Mononuclear cell (primary cell): Measurements from ENCODE around the gene VIL1. TPM values are rescaled to one million over a fixed set of nuclear protein-coding genes. Genes with fewer than 3 reads are reported as not detected.

Experiments
- H3K27me3 ChIP-seq: 2 replicates; pipeline ENCODE4 v1.6.0; 2011; ENCODE audit warnings: low read length, control low read depth; ENCODE audit not compliant: insufficient read depth
- H3K4me1 ChIP-seq: 2 replicates; pipeline ENCODE4 v1.5.1; 2011; ENCODE audit warnings: mild to moderate bottlenecking, low read length, control low read depth; ENCODE audit not compliant: insufficient read depth
- H3K4me3 ChIP-seq: 2 replicates; pipeline ENCODE4 v1.5.1; 2011; ENCODE audit warnings: mild to moderate bottlenecking, low read length, moderate library complexity
- H3K9me3 ChIP-seq: 2 replicates; pipeline ENCODE4 v1.5.1; 2011; ENCODE audit warnings: low read depth, mild to moderate bottlenecking, control low read depth, low read length
- total RNA-seq: library from RNA; depleted of rRNA; stranded (reverse); fragments of >200 nt; gene quantifications from one replicate; pipeline ENCODE4 v1.2.3, GENCODE V29; 2012

The VIL1 gene
- total RNA-seq, 1 donor: 2.1 TPM

DNA sequence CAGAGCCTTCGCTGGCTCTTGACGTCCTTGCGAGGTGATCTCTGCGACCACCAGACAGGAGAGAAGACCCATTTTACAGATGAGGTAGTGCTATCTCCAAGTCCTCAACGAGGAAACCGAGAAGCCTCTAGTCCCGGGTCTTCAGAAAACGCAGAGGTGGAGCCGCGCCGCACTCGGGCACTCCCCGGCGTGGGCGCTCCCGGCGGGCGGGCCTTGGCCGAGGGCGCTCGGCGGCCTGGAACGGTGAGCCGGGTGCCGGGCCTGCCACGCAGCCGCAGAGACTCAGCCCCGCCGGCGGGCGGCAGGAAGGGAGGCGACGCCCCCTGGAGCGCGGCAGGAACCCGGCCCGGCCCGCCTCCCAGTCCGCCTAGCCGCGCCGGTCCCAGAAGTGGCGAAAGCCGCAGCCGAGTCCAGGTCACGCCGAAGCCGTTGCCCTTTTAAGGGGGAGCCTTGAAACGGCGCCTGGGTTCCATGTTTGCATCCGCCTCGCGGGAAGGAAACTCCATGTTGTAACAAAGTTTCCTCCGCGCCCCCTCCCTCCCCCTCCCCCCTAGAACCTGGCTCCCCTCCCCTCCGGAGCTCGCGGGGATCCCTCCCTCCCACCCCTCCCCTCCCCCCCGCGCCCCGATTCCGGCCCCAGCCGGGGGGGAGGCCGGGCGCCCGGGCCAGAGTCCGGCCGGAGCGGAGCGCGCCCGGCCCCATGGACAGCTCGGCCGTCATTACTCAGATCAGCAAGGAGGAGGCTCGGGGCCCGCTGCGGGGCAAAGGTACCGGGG is 19.3 kb upstream of the VIL1 start, which contains the start of gene CTDSP1:
CTDSP1 (plus strand) TSS at position 478 of the 776 bp plus-strand sequence; CDS start at position 701, 223 bp downstream.
- peak within 1 kb of the TSS; percentile 85 for H3K4me3 ChIP-seq
- peaks cover 80% of the 10 kb centered on the region for H3K4me1 ChIP-seq

DNA sequence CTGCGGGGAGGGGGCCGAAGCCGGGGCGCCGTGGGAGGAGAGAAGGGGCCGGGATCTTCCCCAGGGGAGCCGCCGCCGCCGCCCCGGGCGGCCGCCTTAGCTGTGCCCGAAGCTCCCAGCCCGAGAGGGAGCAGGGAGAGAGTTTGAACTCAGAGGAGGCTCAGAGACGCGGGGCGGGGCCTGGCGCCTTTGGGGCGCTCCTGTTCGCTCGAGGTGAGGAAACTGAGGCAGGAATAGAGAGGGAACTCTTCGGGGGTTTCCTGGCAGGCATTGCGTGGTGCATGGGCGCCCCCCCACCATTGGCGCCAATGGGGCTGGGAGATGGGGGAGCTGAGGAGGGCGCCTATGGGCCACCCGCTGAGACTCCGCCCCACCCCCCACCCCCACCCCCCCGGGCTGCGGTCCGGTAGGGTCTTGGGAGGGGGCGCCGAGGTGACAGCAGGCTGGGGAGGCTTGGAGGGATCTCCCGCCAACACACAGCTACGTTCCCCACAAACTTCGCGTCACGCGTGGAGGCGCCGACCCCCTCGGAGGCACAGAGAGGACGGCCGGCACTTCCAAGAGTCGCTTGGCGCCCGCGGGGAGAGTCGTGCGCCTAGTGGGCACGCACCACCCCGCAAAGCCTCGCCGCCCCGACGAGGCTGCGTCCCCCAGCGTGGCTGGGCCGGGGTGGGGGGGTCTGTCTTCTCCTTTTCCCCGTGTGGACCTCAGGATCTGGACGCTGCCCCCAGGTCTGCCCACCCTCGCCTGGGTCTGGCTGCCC is 18.6 kb upstream of the VIL1 start:
- no peaks in the 10 kb centered on the region for H3K9me3 ChIP-seq
- peaks cover 80% of the 10 kb centered on the region for H3K4me1 ChIP-seq
- H3K4me3 ChIP-seq: peak overlapping the region; percentile 85
- H3K27me3 ChIP-seq: no peaks in the 10 kb centered on the region

More for the DNA sequence above, 19.3 kb upstream of the VIL1 start, which contains the start of gene CTDSP1:
- Histone ChIP-seq H3K27me3 (no peaks in the 10 kb centered on the region), H3K9me3 (no peaks in the 10 kb centered on the region)

DNA sequence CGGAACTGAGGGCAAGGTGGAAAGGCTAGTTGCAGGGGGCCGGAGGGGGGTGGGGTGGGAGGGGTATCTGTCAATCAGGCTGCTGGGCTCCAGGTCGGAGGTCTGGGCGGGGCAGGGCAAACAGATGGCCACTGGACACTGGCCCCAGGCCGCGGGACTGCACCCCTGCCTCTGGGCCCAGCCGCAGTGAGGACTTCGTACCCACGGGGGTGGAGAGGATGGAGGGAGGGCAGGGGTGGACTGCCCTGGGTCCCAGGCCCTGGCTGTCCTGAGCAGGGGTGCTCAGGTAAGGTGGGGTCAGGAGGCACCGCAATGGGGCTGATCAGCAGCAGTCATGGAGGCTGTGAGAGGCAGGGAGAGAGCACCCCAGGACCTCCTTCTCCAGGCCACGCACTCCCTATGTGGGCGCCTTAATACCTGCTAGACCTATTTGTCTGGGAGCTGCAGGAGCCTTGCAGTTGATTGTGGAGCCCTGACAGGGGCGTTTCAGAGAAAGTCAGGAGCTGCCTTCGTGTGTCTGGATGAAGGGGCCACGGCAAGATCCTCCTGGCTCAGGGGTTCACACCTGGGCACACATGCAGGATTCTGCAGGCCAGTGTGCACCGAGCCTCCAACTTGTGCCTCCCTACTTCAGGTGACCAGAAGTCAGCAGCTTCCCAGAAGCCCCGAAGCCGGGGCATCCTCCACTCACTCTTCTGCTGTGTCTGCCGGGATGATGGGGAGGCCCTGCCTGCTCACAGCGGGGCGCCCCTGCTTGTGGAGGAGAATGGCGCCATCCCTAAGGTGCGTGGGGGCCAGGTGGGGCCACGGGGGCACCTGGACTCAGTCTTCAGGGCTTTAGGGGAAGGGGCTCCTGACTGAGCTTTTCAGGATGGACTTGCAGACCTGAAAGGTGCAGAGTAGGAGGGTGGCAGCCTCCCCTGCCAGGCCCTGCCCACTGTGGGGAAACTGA is 17.7 kb upstream of the VIL1 start:
- H3K4me3 ChIP-seq: peak overlapping the region; percentile 85
- peaks cover 83% of the 10 kb centered on the region for H3K4me1 ChIP-seq
- no peaks in the 10 kb centered on the region for H3K9me3 ChIP-seq

DNA sequence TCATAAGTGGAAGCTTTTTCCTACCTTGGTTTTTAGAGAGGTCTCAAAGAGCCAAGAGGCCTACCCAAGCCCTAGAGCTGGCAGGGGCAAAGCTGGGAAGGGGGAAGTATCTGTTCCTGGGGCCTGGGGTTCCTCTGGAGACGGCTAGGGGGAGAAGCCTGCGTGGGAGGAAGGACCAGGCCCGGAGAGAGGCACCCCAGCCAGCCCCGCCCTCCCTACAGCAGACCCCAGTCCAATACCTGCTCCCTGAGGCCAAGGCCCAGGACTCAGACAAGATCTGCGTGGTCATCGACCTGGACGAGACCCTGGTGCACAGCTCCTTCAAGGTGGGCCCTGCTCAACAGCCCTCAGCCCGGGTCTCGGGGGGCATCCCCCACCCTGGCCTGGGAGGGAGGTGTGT is 17.0 kb upstream of the VIL1 start:
- Histone ChIP-seq H3K4me1 (peaks cover 81% of the 10 kb centered on the region), H3K4me3 (peak overlapping the region; percentile 85)

More for the DNA sequence above, 17.7 kb upstream of the VIL1 start:
- no peaks in the 10 kb centered on the region for H3K27me3 ChIP-seq

DNA sequence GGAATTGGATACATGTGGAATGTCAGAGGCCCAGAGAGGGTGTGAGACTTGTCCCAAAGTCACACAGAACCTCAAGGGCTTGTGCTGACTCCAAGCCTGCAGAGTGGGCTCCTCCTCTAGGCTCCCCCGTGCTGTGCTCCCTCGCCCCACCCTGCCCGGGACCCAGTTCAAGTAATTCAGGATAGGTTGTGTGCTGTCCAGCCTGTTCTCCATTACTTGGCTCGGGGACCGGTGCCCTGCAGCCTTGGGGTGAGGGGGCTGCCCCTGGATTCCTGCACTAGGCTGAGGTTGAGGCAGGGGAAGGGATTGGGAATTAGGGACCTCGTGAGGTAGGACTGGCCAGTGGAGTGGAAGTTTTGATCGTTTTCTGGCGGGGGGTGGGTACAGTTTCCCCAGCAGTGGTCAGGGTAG is 16.4 kb upstream of the VIL1 start:
- H3K9me3 ChIP-seq: no peaks in the 10 kb centered on the region
- H3K4me3 ChIP-seq: no peak overlapping the region
- peaks cover 81% of the 10 kb centered on the region for H3K4me1 ChIP-seq
- no peaks in the 10 kb centered on the region for H3K27me3 ChIP-seq

More for the DNA sequence above, 17.0 kb upstream of the VIL1 start:
- no peaks in the 10 kb centered on the region for H3K27me3 ChIP-seq
- no peaks in the 10 kb centered on the region for H3K9me3 ChIP-seq

DNA sequence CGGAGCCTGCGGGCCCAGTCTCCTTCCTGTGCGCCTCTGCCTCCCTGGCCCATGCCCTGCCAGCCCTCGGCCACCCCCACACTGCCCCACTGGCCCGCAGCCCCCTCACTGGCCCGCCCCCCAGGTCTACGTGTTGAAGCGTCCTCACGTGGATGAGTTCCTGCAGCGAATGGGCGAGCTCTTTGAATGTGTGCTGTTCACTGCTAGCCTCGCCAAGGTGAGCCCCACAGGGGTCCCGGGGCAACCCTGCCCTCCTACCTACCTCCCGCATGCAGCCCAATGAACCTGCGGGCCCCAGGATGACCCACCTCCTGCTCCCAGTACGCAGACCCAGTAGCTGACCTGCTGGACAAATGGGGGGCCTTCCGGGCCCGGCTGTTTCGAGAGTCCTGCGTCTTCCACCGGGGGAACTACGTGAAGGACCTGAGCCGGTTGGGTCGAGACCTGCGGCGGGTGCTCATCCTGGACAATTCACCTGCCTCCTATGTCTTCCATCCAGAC is 16.0 kb upstream of the VIL1 start:
- Histone ChIP-seq H3K4me1 (peaks cover 81% of the 10 kb centered on the region), H3K4me3 (no peak overlapping the region), H3K9me3 (no peaks in the 10 kb centered on the region), H3K27me3 (no peaks in the 10 kb centered on the region)

DNA sequence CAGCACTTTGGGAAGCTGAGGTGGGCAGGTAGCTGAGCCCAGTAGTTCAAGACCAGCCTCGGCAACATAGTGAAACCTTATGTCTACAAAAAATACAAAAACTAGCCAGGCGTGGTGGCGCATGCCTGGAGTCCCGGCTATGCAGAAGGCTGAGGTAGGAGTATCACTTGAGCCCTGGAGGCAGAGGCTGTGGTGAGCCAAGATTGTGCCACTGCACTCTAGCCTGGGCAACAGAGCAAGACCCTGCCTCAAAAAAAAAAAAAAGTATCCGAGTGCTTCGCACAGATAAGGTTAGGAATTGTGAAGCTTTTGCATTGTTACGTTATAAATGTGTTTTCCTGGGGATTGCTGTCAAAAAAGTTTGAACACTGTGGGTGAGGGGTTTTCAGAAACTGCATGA is 15.1 kb upstream of the VIL1 start:
- Histone ChIP-seq H3K4me1 (peaks cover 81% of the 10 kb centered on the region), H3K27me3 (no peaks in the 10 kb centered on the region), H3K4me3 (no peak overlapping the region), H3K9me3 (no peaks in the 10 kb centered on the region)

DNA sequence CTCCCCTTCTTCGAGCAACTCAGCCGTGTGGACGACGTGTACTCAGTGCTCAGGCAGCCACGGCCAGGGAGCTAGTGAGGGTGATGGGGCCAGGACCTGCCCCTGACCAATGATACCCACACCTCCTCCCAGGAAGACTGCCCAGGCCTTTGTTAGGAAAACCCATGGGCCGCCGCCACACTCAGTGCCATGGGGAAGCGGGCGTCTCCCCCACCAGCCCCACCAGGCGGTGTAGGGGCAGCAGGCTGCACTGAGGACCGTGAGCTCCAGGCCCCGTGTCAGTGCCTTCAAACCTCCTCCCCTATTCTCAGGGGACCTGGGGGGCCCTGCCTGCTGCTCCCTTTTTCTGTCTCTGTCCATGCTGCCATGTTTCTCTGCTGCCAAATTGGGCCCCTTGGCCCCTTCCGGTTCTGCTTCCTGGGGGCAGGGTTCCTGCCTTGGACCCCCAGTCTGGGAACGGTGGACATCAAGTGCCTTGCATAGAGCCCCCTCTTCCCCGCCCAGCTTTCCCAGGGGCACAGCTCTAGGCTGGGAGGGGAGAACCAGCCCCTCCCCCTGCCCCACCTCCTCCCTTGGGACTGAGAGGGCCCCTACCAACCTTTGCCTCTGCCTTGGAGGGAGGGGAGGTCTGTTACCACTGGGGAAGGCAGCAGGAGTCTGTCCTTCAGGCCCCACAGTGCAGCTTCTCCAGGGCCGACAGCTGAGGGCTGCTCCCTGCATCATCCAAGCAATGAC is 14.4 kb upstream of the VIL1 start:
- Histone ChIP-seq H3K4me3 (no peak overlapping the region), H3K27me3 (no peaks in the 10 kb centered on the region), H3K9me3 (no peaks in the 10 kb centered on the region), H3K4me1 (peaks cover 74% of the 10 kb centered on the region)

DNA sequence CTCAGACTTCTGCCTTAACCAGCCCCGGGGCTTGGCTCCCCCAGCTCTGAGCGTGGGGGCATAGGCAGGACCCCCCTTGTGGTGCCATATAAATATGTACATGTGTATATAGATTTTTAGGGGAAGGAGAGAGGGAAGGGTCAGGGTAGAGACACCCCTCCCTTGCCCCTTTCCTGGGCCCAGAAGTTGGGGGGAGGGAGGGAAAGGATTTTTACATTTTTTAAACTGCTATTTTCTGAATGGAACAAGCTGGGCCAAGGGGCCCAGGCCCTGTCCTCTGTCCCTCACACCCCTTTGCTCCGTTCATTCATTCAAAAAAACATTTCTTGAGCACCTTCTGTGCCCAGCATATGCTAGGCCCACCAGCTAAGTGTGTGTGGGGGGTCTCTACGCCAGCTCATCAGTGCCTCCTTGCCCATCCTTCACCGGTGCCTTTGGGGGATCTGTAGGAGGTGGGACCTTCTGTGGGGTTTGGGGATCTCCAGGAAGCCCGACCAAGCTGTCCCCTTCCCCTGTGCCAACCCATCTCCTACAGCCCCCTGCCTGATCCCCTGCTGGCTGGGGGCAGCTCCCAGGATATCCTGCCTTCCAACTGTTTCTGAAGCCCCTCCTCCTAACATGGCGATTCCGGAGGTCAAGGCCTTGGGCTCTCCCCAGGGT is 13.7 kb upstream of the VIL1 start:
- no peak overlapping the region for H3K4me3 ChIP-seq
- H3K9me3 ChIP-seq: no peaks in the 10 kb centered on the region
- H3K4me1 ChIP-seq: peaks cover 73% of the 10 kb centered on the region
- H3K27me3 ChIP-seq: no peaks in the 10 kb centered on the region

DNA sequence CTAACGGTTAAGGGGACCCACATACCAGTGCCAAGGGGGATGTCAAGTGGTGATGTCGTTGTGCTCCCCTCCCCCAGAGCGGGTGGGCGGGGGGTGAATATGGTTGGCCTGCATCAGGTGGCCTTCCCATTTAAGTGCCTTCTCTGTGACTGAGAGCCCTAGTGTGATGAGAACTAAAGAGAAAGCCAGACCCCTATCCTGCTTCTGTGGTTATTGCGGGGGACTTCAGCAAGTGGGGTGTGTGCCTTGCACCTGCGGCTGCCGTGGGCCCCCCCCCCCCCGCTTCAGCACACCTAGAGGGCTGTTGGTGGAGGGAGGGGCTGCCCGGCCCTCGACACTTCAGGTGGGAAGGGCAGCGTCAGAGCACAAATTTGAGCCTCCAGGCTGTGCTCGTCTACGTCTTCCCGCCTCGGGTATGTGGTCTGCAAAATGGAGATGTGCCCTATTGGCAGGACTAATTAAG is 13.1 kb upstream of the VIL1 start:
- Histone ChIP-seq H3K4me3 (peak overlapping the region; percentile 28), H3K4me1 (peaks cover 73% of the 10 kb centered on the region), H3K9me3 (no peaks in the 10 kb centered on the region), H3K27me3 (no peaks in the 10 kb centered on the region)

DNA sequence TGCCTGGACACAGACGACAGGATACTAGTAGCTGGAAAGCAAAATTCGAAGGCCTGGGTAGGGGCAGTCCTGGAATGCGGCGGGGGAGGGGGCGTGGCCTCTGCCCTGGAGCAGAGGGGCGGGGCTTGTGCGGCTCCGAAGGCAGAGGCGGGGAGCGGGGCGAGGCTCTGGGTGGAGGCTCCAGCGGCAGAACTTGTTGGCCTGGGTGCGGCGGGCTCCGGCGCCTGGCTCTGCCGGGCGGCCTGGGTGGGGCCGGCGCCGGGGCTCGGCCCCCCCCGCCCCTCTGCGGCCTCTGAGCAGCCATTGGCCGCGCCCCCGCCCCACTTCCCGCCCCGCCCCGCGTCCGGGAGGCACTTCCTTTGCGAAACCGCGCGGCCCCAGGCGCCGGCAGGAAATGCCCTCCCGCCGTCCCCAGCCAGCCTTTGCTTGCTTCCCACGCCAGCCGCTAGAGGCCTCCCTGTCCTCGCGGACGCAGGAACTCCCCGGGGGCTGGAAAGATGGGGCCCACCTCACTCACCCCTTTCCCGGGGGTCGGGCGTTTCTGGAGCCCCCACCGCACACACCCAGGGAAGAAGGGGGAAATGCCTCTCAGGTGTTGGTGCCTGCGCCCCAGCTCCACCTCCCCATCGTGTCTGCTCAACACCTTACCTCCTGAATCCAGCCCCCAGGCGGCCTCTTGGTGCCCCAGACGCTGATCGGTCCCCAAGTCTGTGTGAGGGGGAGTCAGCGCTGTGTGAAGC is 12.5 kb upstream of the VIL1 start:
- peaks cover 68% of the 10 kb centered on the region for H3K4me1 ChIP-seq
- H3K4me3 ChIP-seq: peak overlapping the region; percentile 37

DNA sequence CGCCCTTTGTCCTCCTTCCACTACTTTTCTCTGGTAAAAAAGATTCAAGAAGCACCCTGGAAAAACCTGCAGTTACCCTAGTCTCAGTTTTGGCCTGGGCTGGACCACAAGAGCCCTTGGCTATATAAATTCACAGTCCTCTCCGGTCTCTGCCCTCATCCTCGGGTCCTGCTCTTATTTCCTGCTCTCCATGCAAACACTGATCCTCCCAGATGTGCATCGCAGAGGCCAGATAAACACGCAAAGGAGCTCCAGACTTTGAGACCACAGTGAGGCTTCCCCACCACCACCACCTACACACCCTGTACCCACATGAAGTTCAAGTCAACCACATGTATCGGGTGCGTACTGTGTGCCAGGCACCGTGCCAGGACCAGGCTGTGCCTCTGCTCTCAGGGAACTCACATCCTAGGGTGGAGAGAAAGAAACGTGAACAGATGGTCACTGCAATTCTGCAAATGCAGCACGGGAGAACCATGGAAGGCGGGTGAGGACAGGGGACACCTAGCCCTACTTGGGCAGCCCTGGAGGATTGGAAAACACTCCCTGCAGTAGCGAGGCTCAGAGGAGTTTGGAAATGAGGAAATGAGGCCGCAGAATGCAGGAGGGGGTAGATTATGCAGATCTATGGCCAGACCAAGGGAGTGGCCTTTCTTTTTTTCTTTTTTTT is 11.8 kb upstream of the VIL1 start:
- peak overlapping the region; percentile 37 for H3K4me3 ChIP-seq
- H3K27me3 ChIP-seq: no peaks in the 10 kb centered on the region
- H3K4me1 ChIP-seq: peaks cover 61% of the 10 kb centered on the region
- H3K9me3 ChIP-seq: no peaks in the 10 kb centered on the region

More for the DNA sequence above, 12.5 kb upstream of the VIL1 start:
- H3K9me3 ChIP-seq: no peaks in the 10 kb centered on the region
- H3K27me3 ChIP-seq: no peaks in the 10 kb centered on the region
